Activated T-helper 17 cell treated with anti-CD3 and anti-CD28 coated beads, Interleukin-2, amount 50 U/mL, for 72 hours (primary cell): Measurements from ENCODE around the gene DNAH5. TPM values are rescaled to one million over a fixed set of nuclear protein-coding genes. Genes with fewer than 3 reads are reported as not detected.

Experiments used
- ATAC-seq: fragments of 150-1000 bp; cut with Tn5 transposase; replicated peaks from 2 replicates; pipeline ENCODE4 v1.10.0; 2021; ENCODE audit warnings: mild to moderate bottlenecking, moderate library complexity
- H3K27ac Mint-ChIP-seq: one replicate; pipeline ENCODE4 v1.8.0; 2022; ENCODE audit warnings: mixed read lengths
- H3K27me3 Mint-ChIP-seq: one replicate; pipeline ENCODE4 v1.8.0; 2022; ENCODE audit warnings: mixed read lengths
- H3K36me3 Mint-ChIP-seq: one replicate; pipeline ENCODE4 v1.8.0; 2022; ENCODE audit warnings: low read depth, mild to moderate bottlenecking, mixed read lengths
- H3K4me1 Mint-ChIP-seq: one replicate; pipeline ENCODE4 v1.8.0; 2022; ENCODE audit warnings: mixed read lengths
- H3K4me3 Mint-ChIP-seq: one replicate; pipeline ENCODE4 v1.8.0; 2022; ENCODE audit warnings: mild to moderate bottlenecking, mixed read lengths
- H3K9me3 Mint-ChIP-seq: one replicate; pipeline ENCODE4 v1.8.0; 2022; ENCODE audit warnings: mixed read lengths
- total RNA-seq, 2 donors: library from RNA; stranded (reverse); gene quantifications; one replicate each; pipeline ENCODE4 v1.2.3, GENCODE V29; 2022

The DNAH5 gene
- total RNA-seq, 2 donors from 2014 or later = not detected

- Mint-ChIP-seq H3K9me3 (peaks cover 20% of the 10 kb centered on the region), H3K27me3 (no peaks in the 10 kb centered on the region), H3K36me3 (no peaks in the 10 kb centered on the region), H3K27ac (no peak overlapping the region), H3K4me1 (no peaks in the 10 kb centered on the region), H3K4me3 (no peak overlapping the region)
- no peak for ATAC-seq
These were observed 280.1 kb downstream of the DNAH5 start for GRCh38 chr5:13664377-13664776.

- no peaks in the 10 kb centered on the region for H3K4me1 Mint-ChIP-seq
- no peaks in the 10 kb centered on the region for H3K27me3 Mint-ChIP-seq
- no peaks in the 10 kb centered on the region for H3K36me3 Mint-ChIP-seq
- peaks cover 13% of the 10 kb centered on the region for H3K9me3 Mint-ChIP-seq
- H3K4me3 Mint-ChIP-seq = no peak overlapping the region
- no peak overlapping the region for H3K27ac Mint-ChIP-seq
- no peak for ATAC-seq
These were observed 281.9 kb downstream of the DNAH5 start for GRCh38 chr5:13662626-13663025.

GRCh38 chr5:13661272-13661671 is 283.2 kb downstream of the DNAH5 start:
- Mint-ChIP-seq H3K4me1 (no peaks in the 10 kb centered on the region), H3K4me3 (no peak overlapping the region), H3K27me3 (no peaks in the 10 kb centered on the region), H3K9me3 (peaks cover 8% of the 10 kb centered on the region), H3K36me3 (no peaks in the 10 kb centered on the region), H3K27ac (no peak overlapping the region)
- ATAC-seq = no peak

GRCh38 chr5:13660072-13660471 is 284.4 kb downstream of the DNAH5 start:
- ATAC-seq = no peak
- Mint-ChIP-seq H3K27me3 (no peaks in the 10 kb centered on the region), H3K4me1 (no peaks in the 10 kb centered on the region), H3K36me3 (no peaks in the 10 kb centered on the region), H3K4me3 (no peak overlapping the region), H3K27ac (no peak overlapping the region), H3K9me3 (peaks cover 8% of the 10 kb centered on the region)

- Mint-ChIP-seq H3K4me1 (no peaks in the 10 kb centered on the region), H3K36me3 (no peaks in the 10 kb centered on the region), H3K4me3 (no peak overlapping the region), H3K27ac (no peak overlapping the region), H3K27me3 (no peaks in the 10 kb centered on the region), H3K9me3 (peaks cover 8% of the 10 kb centered on the region)
- no peak for ATAC-seq
These were observed 285.1 kb downstream of the DNAH5 start for GRCh38 chr5:13659391-13659790.

- Mint-ChIP-seq H3K4me3 (no peak overlapping the region), H3K27ac (no peak overlapping the region), H3K4me1 (no peaks in the 10 kb centered on the region), H3K27me3 (no peaks in the 10 kb centered on the region), H3K9me3 (peaks cover 10% of the 10 kb centered on the region), H3K36me3 (no peaks in the 10 kb centered on the region)
- ATAC-seq = no peak
These were observed 285.7 kb downstream of the DNAH5 start for GRCh38 chr5:13658761-13659160.

GRCh38 chr5:13658152-13658551 is 286.3 kb downstream of the DNAH5 start:
- H3K27me3 Mint-ChIP-seq = no peaks in the 10 kb centered on the region
- no peak for ATAC-seq

GRCh38 chr5:13653709-13654108 is 290.8 kb downstream of the DNAH5 start:
- peaks cover 22% of the 10 kb centered on the region for H3K9me3 Mint-ChIP-seq

More at GRCh38 chr5:13658152-13658551, 286.3 kb downstream of the DNAH5 start:
- H3K36me3 Mint-ChIP-seq = no peaks in the 10 kb centered on the region
- peaks cover 15% of the 10 kb centered on the region for H3K9me3 Mint-ChIP-seq
- H3K4me1 Mint-ChIP-seq = no peaks in the 10 kb centered on the region
- H3K4me3 Mint-ChIP-seq = no peak overlapping the region
- H3K27ac Mint-ChIP-seq = no peak overlapping the region

GRCh38 chr5:13649656-13650055 is 294.8 kb downstream of the DNAH5 start:
- Mint-ChIP-seq H3K4me3 (no peak overlapping the region), H3K36me3 (no peaks in the 10 kb centered on the region), H3K27ac (no peak overlapping the region), H3K4me1 (no peaks in the 10 kb centered on the region), H3K9me3 (peaks cover 34% of the 10 kb centered on the region), H3K27me3 (no peaks in the 10 kb centered on the region)
- no peak for ATAC-seq

More at GRCh38 chr5:13653709-13654108, 290.8 kb downstream of the DNAH5 start:
- Mint-ChIP-seq H3K27ac (no peak overlapping the region), H3K27me3 (no peaks in the 10 kb centered on the region), H3K4me3 (no peak overlapping the region), H3K36me3 (no peaks in the 10 kb centered on the region), H3K4me1 (no peaks in the 10 kb centered on the region)
- ATAC-seq = no peak

- ATAC-seq = no peak
- no peaks in the 10 kb centered on the region for H3K36me3 Mint-ChIP-seq
- no peak overlapping the region for H3K4me3 Mint-ChIP-seq
- peaks cover 32% of the 10 kb centered on the region for H3K9me3 Mint-ChIP-seq
- no peaks in the 10 kb centered on the region for H3K27me3 Mint-ChIP-seq
- no peak overlapping the region for H3K27ac Mint-ChIP-seq
- no peaks in the 10 kb centered on the region for H3K4me1 Mint-ChIP-seq
These were observed 295.7 kb downstream of the DNAH5 start for GRCh38 chr5:13648822-13649221.

- Mint-ChIP-seq H3K4me1 (no peaks in the 10 kb centered on the region), H3K4me3 (no peak overlapping the region), H3K27me3 (no peaks in the 10 kb centered on the region), H3K27ac (no peak overlapping the region), H3K36me3 (no peaks in the 10 kb centered on the region), H3K9me3 (peaks cover 30% of the 10 kb centered on the region)
- no peak for ATAC-seq
These were observed 300.8 kb downstream of the DNAH5 start for GRCh38 chr5:13643734-13644133.

- no peaks in the 10 kb centered on the region for H3K4me1 Mint-ChIP-seq
- H3K9me3 Mint-ChIP-seq = peaks cover 26% of the 10 kb centered on the region
- H3K27ac Mint-ChIP-seq = no peak overlapping the region
- no peaks in the 10 kb centered on the region for H3K27me3 Mint-ChIP-seq
- H3K36me3 Mint-ChIP-seq = no peaks in the 10 kb centered on the region
- no peak for ATAC-seq
- no peak overlapping the region for H3K4me3 Mint-ChIP-seq
These were observed 301.3 kb downstream of the DNAH5 start for GRCh38 chr5:13643196-13643595.

Other genes starting within 250 kb of the DNAH5 start
- gene TRIO, start 198.7 kb upstream of the DNAH5 start, total RNA-seq = 10 to 100 TPM; 13.6 to 21.5 TPM